Sciatic nerve (tissue), 2 donors: ENCODE results near the gene SGF29. TPM values are rescaled to one million over a fixed set of nuclear protein-coding genes. Genes with fewer than 3 reads are reported as not detected.
"Not testable (repeated sequence)": the region's sequence is repeated elsewhere in the genome, so short reads cannot be mapped to it uniquely, and the experiment has no call there.

Experiments used
- ATAC-seq: fragments of 200-7000 bp; cut with Tn5 transposase; one replicate; pipeline ENCODE4 v1.9.1; 2020; ENCODE audit warnings: mild to moderate bottlenecking, moderate library complexity
- DNase-seq: peaks from one replicate; pipeline ENCODE4 v3.0.0-alpha.2; 2020; ENCODE audit warnings: low spot score
- intact Hi-C: fragments of 100-400 bp; cut with DNase I; formaldehyde crosslinking; loops from one replicate; pipeline ENCODE4 v1.14.2; 2022
- total RNA-seq: library from RNA; stranded (reverse); fragmentation: NEBNext Ultra II Directional; extraction: Animal tissue kit (Norgen Biotek cat#: 25700); gene quantifications from one replicate; pipeline ENCODE4 v1.2.1, GENCODE V29; 2021
- donor health status: DM: no; HTN: no; CAD: no.
- donor health status: DM: no; HTN: no; CAD: no.

The SGF29 gene
- 30.9 TPM for total RNA-seq

DNA sequence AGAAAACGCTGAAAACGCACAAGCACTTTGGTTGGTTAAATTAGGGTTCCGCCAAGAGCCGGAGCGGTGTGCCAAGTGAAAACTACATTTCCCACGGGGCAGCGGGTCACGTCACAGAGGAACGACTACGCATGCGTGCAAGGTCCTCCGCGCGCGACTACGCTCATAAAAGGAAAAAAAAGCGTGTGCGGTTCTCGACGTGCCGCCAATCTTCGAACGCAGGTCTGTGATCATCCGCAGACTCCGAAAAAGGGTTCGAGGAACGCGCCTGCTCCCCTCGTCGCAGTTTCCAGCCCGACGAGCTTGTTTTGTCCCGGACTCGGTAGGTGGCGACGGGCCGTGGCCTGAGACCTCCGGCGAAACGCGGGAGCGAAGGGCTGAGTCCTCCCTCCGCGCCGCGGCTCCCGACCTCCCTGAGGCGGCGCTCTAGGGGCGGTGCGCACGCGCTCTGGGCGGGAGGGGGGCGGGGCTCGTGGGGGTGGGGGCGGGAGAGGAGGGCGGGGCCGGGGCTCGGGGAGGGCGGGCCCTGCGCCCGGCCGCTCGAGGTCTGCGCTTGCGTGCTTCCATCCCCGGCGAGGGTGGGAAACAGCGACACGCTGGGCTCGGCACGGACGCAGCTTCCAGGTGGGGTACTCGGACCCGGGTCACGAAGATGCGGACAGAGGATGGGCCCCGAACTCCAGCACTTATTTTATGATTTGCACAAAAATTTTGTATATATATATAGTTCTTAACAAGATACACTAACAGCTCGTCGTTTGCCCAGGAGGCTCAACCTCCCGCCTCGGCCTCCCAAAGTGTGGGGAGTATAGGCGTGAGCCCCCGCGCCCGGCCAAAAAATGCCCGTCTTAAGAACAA, at the start of gene SGF29:
Gene SGF29 (plus strand): TSS at position 145 of the 858 bp plus-strand sequence. CDS start 27,150 bp downstream, outside the sequence.
- ATAC-seq (peak; percentile 97), DNase-seq (peak; percentile 97)
- intact Hi-C loops = loop anchor here (5.0 kb wide), 1 partner anchor 348 kb away; no protein-coding TSS in a partner anchor

DNA sequence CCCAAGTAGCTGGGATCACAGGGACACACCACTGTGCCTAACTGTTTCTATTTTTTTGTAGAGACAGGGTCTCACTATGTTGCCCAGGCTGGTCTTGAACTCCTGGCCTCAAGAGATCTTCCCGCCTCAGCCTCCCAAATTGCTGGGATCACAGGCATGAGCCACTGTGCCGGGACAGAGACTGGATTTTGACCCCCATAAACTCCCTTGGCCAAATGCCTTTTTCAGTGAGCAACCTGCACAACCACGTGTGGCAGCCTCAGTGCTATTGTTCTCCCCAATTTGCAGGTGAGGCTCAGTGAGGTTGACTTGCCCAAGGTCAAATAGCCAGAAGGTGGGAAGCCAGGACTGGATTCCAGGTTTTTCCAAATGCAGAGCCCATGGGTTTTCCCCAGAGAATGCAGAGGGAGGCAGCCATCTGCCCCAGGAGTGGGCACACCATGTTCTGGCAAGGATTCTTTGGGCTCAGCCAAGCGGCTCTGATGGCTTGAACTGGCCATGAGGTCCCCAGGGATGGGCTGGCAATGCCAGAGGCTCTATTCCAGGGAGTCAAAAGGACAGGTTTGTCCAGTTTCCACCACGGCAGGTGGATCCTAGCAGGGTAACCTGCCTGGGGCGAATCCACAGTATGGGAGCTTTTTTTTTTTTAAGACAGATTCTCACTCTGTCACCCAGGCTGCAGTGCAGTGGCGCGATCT, 48.9 kb upstream of the SGF29 start:
- ATAC-seq (no peak), DNase-seq (no peak)
- intact Hi-C loops = no loop called here

DNA sequence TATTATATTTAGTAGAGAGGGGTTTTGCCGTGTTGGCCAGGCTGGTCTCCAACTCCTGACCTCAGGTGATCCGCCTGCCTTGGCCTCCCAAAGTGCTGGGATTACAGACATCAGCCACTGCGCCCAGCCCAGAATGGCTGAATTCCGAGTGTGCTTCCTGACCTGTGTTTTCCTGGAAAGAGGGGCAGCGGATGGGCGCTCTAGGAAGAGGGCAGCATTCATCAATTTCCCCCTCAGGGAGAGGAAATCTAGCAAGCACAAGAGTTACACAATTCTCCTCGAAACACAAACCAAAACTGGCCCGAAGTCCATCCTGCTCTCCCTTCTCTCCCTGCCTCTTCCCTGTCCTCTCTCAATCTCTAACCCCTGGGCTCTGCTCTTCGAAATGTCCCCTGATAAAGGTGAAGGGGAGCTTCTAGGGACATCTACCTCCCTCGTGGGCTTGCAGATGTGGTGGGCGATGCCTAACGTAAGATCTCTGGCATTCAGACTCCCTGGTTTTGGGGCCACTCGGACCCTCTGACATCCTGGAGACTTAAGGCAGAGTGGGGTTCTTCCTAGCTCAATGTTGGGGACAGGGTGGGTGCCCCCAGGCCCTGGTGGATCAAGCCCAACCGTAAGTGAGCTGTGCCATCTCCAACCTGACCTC, 48.1 kb upstream of the SGF29 start:
- DNase-seq (no peak), ATAC-seq (peak; percentile 48)
- intact Hi-C loops = no loop called here

DNA sequence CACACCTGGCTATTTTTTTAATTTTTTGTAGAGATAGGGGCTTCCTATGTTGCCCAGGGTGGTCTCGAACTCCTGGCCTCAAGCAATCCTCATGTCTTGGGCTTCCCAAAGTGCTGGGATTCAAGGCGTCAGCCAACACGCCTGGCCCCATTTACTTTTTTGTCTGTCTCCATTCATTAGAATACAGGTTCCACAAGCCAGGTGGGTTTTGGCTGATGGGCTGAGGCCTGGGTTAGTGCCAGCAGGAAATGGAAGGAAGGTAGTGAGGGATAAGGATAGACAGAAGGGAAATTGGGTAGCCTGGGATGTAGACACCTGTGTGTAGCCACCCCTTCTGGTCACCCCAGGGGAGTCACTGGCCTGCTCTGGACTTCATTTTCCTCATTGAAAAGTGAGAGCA, 42.7 kb upstream of the SGF29 start:
- no peak for DNase-seq
- ATAC-seq = no peak
- intact Hi-C loops = no loop called here

DNA sequence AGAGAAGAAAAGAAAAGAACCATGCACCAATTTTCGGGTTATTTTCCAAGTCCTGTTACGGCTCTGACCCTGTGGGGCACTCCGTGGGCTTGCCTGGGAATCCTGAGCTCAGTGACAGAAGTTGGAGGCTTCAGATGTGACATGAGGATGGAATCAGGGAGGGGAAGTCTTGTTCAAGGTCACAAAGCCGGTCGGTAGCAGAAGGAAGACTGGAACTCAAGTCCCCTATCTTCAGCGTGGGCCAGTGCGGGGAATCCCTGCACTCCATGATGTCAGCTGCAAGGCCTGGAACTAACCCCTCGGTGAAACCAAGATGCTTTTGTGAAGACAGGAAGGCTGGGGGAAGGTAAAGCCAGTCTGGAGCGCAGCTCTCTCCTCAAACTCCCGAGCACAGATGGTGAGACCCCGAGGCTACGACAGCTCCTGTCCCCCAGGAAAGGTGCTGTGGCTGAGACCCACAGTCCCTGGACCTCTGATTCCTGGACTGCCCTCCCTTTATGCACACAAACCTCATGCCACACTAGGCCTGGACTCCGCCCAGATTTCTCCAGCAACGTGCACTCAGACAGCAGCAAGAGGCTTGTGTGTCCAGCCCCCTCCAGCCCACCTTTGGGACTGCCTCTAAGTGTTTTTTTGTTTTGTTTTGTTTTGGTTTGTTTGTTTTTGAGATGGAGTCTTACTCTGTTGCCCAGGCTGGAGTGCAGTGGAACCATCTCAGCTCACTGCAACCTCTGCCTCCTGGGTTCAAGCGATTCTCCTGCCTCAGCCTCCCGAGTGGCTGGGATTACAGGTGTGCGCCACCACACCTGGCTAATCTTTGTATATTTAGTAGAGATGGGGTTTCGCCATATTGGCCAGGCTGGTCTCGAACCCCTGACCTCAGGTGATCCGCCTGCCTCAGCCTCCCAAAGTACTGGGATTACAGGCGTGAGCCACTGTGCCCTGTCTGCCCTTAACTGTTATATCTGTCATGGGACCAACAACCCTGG, 41.6 kb upstream of the SGF29 start:
- intact Hi-C loops = no loop called here
- ATAC-seq (no peak), DNase-seq (no peak)

DNA sequence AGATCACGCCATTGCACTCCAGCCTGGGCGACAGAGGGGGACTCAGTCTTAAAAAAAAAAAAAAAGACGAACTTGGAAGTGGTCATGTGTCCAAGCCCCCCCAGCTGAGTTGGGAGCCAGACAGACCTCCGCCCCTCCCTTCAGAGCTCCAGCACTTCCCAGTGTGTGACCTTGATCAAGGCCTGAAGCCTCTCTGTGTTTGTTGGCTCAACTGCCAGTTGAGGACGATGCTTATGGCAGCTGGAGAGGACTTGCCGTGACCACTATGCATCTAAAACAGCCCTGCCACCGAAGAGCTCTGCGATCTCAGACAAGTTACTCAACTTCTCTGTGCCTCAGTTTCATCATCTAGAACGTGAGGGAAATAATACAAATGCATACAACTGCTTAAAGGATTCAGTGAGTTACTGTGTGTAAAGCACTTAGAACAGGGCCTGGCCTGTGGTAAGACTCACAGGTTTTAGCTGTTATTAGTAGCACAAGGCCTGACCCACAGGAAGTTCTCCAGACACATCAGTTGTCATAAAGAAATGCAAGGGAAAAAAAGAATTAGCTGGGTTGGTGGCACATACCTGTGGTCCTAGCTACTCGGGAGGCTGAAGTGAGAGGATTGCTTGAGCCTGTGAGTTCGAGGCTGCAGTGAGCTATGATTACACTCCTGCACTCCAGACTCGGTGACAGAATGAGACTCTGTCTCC, 40.1 kb upstream of the SGF29 start:
- DNase-seq (no peak), ATAC-seq (no peak)
- intact Hi-C loops = no loop called here

DNA sequence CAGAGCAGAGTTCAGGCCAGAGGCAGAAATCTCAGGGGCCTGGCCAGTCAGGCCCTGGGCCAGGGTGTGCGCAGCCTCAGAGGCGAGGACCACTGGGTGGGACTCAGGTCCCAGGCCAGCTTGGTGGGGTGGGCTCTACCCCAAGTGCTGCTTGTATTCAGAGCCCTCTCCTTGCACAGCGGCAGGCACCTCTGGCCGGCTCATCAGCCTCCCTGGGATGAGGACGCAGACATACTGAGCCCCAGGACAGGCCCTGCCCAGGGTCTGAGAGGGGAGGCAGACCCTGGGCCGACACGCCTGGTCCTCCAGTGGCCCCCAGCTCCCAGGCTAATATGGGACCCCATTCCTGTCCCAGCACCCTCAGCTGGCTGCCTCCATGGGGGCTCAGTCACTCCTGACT, 39.5 kb upstream of the SGF29 start:
- ATAC-seq = no peak
- intact Hi-C loops = no loop called here
- no peak for DNase-seq

DNA sequence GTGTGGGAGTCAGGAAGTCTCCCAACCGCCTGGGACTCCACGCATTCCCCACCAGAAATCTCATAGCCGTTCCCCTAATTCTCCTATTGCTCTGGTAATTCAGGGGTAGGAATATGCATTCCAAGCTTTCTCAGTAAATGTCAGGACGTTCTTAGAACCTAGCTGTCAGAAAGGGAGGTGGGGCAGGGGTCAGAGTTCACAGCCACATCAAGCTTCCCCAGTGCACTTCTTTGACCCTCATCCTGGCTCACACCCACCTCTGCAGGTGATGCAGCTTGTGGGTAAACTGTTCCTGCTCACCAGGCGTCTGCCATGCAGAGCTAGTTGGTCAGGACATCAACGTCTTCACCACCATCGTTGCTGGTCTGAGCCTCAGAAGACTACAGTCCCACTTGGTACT, 33.0 kb upstream of the SGF29 start:
- no peak for ATAC-seq
- no peak for DNase-seq
- intact Hi-C loops = no loop called here

DNA sequence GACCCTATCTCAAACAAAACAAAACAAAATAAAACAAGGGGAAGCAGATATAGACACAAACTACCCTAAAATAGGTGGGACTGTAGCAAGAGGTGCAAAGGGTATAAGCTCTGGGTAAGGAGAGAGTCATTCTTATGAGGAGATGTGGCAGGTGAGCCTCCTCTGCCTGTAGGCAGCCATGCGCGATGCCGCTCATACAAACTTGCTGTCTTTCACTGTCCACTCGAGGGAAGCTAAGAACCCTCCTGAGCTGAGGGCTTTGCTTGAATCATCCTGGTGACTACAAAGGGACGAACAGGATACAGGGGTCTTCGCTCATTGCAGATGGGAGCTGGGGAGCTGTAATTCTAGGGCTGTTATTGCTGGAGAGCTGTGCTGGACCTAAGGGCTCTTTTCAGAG, 32.3 kb upstream of the SGF29 start:
- intact Hi-C loops = no loop called here
- no peak for DNase-seq
- no peak for ATAC-seq

DNA sequence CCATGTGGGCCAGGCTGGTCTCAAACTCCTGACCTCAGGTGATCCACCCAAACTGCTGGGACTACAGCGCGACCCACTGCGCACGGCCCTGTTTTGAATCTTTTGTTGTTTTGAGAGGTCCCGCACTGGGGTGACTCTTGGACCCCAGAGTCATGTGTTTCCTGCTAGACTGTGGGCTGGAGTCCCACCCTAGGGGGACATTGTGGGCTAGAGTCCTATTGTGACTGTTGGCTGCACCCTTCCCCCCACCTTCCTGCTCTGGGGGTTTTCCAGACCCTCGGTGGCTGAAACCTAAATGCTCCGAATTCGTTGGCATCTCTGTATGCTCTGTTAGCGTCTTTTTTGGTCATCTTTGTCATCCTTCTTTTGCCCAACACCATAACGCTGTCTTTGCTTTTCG, 30.9 kb upstream of the SGF29 start:
- DNase-seq = no peak
- intact Hi-C loops = no loop called here
- no peak for ATAC-seq

DNA sequence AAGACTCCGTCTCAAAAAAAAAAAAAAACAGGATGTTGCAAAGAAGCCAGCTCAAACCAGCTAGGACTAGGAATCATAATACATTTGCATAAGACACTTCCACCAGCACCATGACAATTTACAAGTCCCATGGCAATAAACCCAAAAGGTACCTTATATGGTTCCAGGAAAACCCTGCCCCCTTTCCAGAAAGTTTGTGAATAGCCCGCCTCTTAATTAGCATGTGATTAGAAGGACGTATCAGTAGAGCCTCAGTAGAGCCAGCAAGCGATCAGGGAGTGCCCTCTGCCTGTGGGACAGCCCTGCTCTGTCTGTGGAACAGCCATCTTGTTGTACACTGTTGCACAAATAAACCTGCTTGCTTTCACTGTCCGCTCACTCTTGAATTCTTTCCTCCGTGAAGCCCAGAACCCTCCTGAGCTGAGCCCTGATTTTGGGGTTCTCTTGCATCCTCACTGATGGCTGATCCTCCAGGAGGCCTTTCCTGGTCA, 29.0 kb upstream of the SGF29 start:
- intact Hi-C loops = no loop called here
- DNase-seq (no peak), ATAC-seq (peak; percentile 50)

DNA sequence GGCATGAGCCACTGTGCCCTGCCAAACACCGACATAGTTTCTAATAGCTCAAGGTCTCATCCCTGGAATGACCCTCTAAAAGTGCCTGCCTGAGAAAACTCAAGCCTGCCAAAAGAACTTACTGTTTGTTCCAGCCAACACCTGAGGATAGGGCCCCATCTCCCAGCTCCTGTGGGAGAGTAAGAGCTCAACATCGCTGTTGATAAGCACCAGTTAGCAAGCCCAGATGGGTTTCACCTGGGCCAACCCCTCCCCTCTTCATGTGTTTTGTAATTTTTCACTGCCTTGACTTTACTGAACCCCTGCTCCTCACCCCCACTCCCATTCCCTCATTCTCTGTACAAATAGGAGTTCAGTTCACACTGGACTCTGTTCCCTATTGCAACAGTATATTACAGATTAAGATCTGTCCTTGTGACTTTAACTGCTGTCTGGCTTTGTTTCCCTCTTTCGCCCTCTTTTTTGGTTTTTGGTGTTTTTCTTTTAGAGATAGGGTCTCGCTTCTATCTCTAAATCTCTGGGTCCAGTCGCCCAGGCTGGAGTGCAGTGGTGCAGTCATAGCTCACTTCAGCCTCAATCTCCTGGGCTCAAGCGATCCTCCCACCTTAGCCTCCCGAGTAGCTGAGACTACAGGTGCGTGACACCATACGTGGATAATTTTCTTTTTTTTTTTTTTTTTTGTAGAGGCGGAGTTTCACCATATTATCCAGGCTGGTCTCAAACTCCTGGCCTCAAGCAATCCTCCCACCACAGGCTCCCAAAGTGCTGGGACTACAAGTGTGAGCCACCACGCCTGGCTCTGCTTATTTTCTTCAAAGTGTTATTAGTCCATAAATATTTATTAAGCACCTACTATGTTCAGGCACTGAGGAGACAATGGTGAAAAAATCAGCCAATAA, 27.3 kb upstream of the SGF29 start:
- intact Hi-C loops = no loop called here
- ATAC-seq = no peak

DNA sequence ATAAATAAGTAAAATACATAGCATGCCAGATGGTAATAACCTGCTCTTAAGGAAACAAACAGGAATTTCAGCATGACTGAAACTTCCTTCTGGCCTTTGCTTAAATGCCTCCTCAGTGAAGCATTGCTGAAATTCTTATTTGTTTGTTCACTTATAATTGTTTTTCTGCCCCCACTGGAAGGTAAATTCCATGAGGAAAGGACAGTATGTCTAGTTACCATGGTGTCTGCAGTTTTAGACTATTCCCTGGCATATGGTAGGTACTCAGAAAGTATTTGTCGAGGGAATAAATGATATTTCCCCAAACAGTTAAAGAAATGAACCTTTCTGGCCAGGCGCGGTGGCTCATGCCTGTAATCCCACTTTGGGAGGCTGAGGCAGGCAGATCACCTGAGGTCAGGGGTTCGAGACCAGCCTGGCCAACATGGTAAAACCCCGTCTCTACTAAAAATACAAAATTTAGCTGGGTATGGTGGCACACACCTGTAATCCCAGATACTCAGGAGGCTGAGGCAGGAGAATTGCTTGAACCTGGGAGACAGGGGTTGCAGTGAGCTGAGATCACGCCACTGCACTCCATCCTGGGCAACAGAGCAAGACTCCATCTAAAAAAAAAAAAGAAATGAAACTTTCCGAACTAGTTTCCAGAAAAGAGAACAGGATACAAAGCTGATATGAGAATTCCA, 26.5 kb upstream of the SGF29 start:
- intact Hi-C loops, DNase-seq, ATAC-seq: not testable (repeated sequence)

More for the DNA sequence above, 27.3 kb upstream of the SGF29 start:
- DNase-seq = no peak

DNA sequence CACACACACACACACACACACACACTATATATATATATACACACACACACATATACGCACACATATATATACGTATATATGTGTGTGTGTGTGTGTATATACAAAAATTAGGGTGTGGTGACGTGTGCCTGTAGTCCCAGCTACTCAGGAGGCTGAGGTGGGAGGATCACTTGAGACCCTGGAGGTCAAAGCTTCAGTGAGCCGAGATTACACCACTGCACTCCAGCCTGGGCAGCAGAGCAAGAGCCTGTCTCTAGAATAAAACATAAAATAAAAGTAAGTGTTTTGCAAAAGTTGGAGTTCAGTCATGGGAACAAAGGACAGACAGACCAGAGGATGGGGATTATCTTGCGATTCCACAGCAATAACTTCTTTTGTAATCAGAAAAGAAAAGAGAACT, 25.7 kb upstream of the SGF29 start:
- DNase-seq (no peak), ATAC-seq (no peak)
- intact Hi-C loops = no loop called here

DNA sequence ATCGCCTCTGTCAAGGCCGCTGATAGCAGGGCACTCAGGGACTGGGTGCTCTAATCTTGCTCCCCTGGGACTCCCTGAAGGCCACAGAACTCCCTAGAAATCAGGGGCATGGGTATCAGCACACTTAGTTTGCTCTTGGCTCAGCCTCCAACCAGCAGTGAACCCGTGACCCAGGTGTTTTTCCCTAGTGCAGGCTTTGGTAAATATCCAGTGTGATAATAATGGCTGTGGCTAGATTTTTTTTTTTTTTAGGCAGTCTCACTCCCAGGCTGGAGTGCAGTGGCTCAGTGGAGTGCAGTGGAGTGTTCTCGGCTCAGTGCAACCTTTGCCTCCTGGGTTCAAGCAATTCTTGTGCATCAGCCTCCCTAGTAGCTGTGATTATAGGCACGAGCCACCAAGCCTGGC, 25.3 kb upstream of the SGF29 start:
- intact Hi-C loops = no loop called here
- DNase-seq = no peak
- ATAC-seq = no peak

DNA sequence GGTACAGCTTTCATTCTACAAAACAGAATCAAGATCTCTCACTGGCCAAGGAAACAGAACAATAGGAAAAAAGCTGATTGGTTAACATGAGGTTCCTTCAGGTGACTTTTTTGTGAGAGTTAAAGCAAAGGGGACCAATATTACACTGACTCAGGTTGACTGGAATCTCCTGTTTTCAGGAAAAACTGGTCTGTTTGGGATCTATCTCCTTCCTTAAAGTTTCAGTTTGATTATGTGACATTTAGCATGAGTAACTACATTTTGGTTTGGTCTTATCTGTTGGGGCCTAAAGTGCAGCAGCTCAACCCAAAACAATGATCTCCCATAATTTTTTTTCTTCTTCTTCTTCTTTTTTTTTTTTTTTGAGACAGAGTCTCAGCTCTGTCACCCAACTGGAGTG, 24.6 kb upstream of the SGF29 start:
- intact Hi-C loops = no loop called here
- ATAC-seq (no peak), DNase-seq (no peak)
